ENCODE results near the gene PTTG1. TPM values are rescaled to one million over a fixed set of nuclear protein-coding genes. Genes with fewer than 3 reads are reported as not detected.

Gene PTTG1
- total RNA-seq, 1 experiment from 2014 or later, result 183 TPM

DNA sequence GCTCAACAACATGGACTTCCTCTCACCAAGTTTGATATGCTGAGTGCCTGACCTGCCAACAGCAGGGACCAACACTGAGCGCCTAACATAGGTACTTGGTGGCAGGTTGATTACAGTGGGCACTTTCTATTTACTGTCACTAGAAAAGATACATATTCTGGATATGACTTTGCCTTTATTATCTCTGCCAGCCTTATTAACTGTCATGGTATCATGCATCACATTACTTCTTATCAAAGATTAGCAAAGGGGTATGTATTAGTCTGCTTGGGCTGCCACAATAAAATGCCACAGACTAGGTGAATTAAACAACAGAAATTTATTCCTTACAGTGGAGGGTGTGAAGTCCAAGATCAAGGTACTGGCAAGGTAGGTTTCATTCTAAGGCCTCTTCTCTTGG is 37.0 kb upstream of the PTTG1 start:
- POLR2A ChIA-PET, result interaction anchor here (0.7 kb wide), 1 partner anchor 17 kb away, joined by 3 read pairs; no protein-coding TSS in a partner anchor
- intact Hi-C loops (cut with micrococcal nuclease), result no loop called here

More for the DNA sequence above, 37.0 kb upstream of the PTTG1 start:
- no peak for TF ChIP-seq TCF7L2 (IDR thresholded peaks at IDR 0.05; ENCODE audit: borderline replicate concordance, extremely low read depth, insufficient read depth, insufficient read length)
- TF ChIP-seq SIN3A (IDR thresholded peaks at IDR 0.05; ENCODE audit: low read depth), result no peak
- TF ChIP-seq, protein P1, sequence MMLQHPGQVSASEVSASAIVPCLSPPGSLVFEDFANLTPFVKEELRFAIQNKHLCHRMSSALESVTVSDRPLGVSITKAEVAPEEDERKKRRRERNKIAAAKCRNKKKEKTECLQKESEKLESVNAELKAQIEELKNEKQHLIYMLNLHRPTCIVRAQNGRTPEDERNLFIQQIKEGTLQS (IDR thresholded peaks at IDR 0.05), result no peak
- TF ChIP-seq YY1 (IDR thresholded peaks at IDR 0.05; ENCODE audit: extremely low read depth, insufficient replicate concordance, low read depth, low read length), result no peak
- no peak for TF ChIP-seq SRF (IDR thresholded peaks at IDR 0.05; ENCODE audit: low read depth)
- TF ChIP-seq, protein P2, sequence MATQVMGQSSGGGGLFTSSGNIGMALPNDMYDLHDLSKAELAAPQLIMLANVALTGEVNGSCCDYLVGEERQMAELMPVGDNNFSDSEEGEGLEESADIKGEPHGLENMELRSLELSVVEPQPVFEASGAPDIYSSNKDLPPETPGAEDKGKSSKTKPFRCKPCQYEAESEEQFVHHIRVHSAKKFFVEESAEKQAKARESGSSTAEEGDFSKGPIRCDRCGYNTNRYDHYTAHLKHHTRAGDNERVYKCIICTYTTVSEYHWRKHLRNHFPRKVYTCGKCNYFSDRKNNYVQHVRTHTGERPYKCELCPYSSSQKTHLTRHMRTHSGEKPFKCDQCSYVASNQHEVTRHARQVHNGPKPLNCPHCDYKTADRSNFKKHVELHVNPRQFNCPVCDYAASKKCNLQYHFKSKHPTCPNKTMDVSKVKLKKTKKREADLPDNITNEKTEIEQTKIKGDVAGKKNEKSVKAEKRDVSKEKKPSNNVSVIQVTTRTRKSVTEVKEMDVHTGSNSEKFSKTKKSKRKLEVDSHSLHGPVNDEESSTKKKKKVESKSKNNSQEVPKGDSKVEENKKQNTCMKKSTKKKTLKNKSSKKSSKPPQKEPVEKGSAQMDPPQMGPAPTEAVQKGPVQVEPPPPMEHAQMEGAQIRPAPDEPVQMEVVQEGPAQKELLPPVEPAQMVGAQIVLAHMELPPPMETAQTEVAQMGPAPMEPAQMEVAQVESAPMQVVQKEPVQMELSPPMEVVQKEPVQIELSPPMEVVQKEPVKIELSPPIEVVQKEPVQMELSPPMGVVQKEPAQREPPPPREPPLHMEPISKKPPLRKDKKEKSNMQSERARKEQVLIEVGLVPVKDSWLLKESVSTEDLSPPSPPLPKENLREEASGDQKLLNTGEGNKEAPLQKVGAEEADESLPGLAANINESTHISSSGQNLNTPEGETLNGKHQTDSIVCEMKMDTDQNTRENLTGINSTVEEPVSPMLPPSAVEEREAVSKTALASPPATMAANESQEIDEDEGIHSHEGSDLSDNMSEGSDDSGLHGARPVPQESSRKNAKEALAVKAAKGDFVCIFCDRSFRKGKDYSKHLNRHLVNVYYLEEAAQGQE (IDR thresholded peaks at IDR 0.05; ENCODE audit: low read depth), result no peak
- TF ChIP-seq EGR1 (IDR thresholded peaks at IDR 0.05; ENCODE audit: low read depth), result no peak
- TF ChIP-seq CBX3 (IDR thresholded peaks at IDR 0.05; ENCODE audit: low read depth), result no peak
- TF ChIP-seq JUND (IDR thresholded peaks at IDR 0.05), result no peak
- TF ChIP-seq ZNF274 (IDR thresholded peaks at IDR 0.05; ENCODE audit: low read depth, low read length), result no peak
- TF ChIP-seq CEBPB (IDR thresholded peaks at IDR 0.05; ENCODE audit: low read depth), result no peak
- TF ChIP-seq EZH2phosphoT487 (IDR thresholded peaks at IDR 0.05; ENCODE audit: borderline replicate concordance), result no peak
- no peak for TF ChIP-seq EZH2 (IDR thresholded peaks at IDR 0.05)
- no peak for TF ChIP-seq RAD21 (IDR thresholded peaks at IDR 0.05; ENCODE audit: low read depth)
- no peak for TF ChIP-seq POLR2A (IDR thresholded peaks at IDR 0.05; ENCODE audit: borderline replicate concordance, extremely low read depth, insufficient read depth, insufficient read length)
- no peak for TF ChIP-seq SP1 (IDR thresholded peaks at IDR 0.05; ENCODE audit: low read depth)
- no peak for TF ChIP-seq ZFX (IDR thresholded peaks at IDR 0.05)
- TF ChIP-seq, protein P3, sequence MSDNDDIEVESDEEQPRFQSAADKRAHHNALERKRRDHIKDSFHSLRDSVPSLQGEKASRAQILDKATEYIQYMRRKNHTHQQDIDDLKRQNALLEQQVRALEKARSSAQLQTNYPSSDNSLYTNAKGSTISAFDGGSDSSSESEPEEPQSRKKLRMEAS (IDR thresholded peaks at IDR 0.05), result no peak
- no peak for TF ChIP-seq POLR2AphosphoS5 (IDR thresholded peaks at IDR 0.05; ENCODE audit: low read depth, low read length)
- TF ChIP-seq, protein P4, sequence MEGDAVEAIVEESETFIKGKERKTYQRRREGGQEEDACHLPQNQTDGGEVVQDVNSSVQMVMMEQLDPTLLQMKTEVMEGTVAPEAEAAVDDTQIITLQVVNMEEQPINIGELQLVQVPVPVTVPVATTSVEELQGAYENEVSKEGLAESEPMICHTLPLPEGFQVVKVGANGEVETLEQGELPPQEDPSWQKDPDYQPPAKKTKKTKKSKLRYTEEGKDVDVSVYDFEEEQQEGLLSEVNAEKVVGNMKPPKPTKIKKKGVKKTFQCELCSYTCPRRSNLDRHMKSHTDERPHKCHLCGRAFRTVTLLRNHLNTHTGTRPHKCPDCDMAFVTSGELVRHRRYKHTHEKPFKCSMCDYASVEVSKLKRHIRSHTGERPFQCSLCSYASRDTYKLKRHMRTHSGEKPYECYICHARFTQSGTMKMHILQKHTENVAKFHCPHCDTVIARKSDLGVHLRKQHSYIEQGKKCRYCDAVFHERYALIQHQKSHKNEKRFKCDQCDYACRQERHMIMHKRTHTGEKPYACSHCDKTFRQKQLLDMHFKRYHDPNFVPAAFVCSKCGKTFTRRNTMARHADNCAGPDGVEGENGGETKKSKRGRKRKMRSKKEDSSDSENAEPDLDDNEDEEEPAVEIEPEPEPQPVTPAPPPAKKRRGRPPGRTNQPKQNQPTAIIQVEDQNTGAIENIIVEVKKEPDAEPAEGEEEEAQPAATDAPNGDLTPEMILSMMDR (IDR thresholded peaks at IDR 0.05 in 2 of 3, conservative IDR thresholded peaks at IDR 0.05 in 1 of 3; ENCODE audit: borderline replicate concordance in 1 of 3, insufficient read depth in 1 of 3, low read depth in 2 of 3, low read length in 2 of 3), result no peak
- H3K79me2 ChIP-seq (ENCODE audit: insufficient read depth, low read length), result no peaks in the 10 kb centered on the region
- H3K4me2 ChIP-seq (ENCODE audit: low read length), result no peak overlapping the region
- no peak for ATAC-seq
- no peaks in the 10 kb centered on the region; a peak in 1 of 4 replicates for H3K9me3 ChIP-seq (ENCODE audit: control insufficient read depth in 1 of 2, insufficient read depth in 1 of 2, low read depth in 1 of 2, low read length in 2 of 2)
- H3K27ac ChIP-seq (ENCODE audit: low read depth, low read length), result no peak overlapping the region
- no peaks in the 10 kb centered on the region for H3K9me2 ChIP-seq (ENCODE audit: insufficient read depth)
- no peak overlapping the region for H3K9ac ChIP-seq (ENCODE audit: low read length)
- no peaks in the 10 kb centered on the region for H4K20me1 ChIP-seq (ENCODE audit: insufficient read depth)
- BruUV-seq (replicated peaks), result no TSS peak
- ChIA-PET CTCF (no interaction called here), RAD21 (ENCODE audit: low non-redundant PET in 1 of 2, low total read pairs in 2 of 2, uncharacterized antibody in 2 of 2, unreplicated experiment in 2 of 2) (no interaction called here)
- H3K36me3 ChIP-seq (ENCODE audit: control insufficient read depth in 1 of 2, insufficient read depth in 2 of 2, low read length in 2 of 2), result no peaks in the 10 kb centered on the region
- no peak for DNase-seq (ENCODE audit: low read depth, low spot score)
- no peak overlapping the region for H2AFZ ChIP-seq (ENCODE audit: low read depth, low read length, poor library complexity, severe bottlenecking)
- H3K4me1 ChIP-seq (ENCODE audit: control insufficient read depth in 1 of 2, insufficient read depth in 2 of 2, low read length in 2 of 2), result no peaks in the 10 kb centered on the region
- peaks cover 5% of the 10 kb centered on the region; the same call in 1 of the 2 replicates for H3K27me3 ChIP-seq (ENCODE audit: insufficient read depth, low read length)
- no peak overlapping the region for H3K4me3 ChIP-seq (replicated peaks in 1 of 2; ENCODE audit: low read depth in 1 of 2, low read length in 2 of 2)
